HepG2 (cell line): ENCODE results near the gene CEP162.
"Not testable (repeated sequence)": the region's sequence is repeated elsewhere in the genome, so short reads cannot be mapped to it uniquely, and the experiment has no call there.

Experiments
- EZH2 ChIP-seq: conservative IDR thresholded peaks from 2 replicates; pipeline ENCODE4 v1.6.1; 2012; ENCODE audit warnings: mild to moderate bottlenecking, low read depth, low read length, moderate library complexity
- RFX3 ChIP-seq: IDR thresholded peaks from 2 replicates; pipeline ENCODE4 v1.6.1; 2016; ENCODE audit warnings: missing biosample characterization, missing genetic modification reagents
- ZBTB1 ChIP-seq: sonication (generic); formaldehyde crosslinking; IDR thresholded peaks from 2 replicates; pipeline ENCODE4 v1.4.0; 2020; ENCODE audit warnings: missing genetic modification reagents, borderline replicate concordance
- TF ChIP-seq, protein P1 (sequence below): sonication (generic); formaldehyde crosslinking; IDR thresholded peaks from 2 replicates; pipeline ENCODE4 v1.8.1; 2022; ENCODE audit warnings: low read depth, mild to moderate bottlenecking, missing genetic modification reagents

- not testable (repeated sequence) for TF ChIP-seq ZBTB1 (CRISPR knock-in tag); EZH2; RFX3
- TF ChIP-seq, protein P1, sequence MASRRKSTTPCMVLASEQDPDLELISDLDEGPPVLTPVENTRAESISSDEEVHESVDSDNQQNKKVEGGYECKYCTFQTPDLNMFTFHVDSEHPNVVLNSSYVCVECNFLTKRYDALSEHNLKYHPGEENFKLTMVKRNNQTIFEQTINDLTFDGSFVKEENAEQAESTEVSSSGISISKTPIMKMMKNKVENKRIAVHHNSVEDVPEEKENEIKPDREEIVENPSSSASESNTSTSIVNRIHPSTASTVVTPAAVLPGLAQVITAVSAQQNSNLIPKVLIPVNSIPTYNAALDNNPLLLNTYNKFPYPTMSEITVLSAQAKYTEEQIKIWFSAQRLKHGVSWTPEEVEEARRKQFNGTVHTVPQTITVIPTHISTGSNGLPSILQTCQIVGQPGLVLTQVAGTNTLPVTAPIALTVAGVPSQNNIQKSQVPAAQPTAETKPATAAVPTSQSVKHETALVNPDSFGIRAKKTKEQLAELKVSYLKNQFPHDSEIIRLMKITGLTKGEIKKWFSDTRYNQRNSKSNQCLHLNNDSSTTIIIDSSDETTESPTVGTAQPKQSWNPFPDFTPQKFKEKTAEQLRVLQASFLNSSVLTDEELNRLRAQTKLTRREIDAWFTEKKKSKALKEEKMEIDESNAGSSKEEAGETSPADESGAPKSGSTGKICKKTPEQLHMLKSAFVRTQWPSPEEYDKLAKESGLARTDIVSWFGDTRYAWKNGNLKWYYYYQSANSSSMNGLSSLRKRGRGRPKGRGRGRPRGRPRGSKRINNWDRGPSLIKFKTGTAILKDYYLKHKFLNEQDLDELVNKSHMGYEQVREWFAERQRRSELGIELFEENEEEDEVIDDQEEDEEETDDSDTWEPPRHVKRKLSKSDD (CRISPR knock-in tag) = not testable (repeated sequence)
Measured at GRCh38 chr6:84199987-84200386, 27.5 kb downstream of the CEP162 start.
